Activated B cell treated with CpG ODN at 0.5 μM for 24 hours (primary cell): ENCODE data around the gene SLC45A3. TPM values are rescaled to one million over a fixed set of nuclear protein-coding genes. Genes with fewer than 3 reads are reported as not detected.

Source experiments
- ATAC-seq: fragments of 200-7000 bp; cut with Tn5 transposase; one replicate; pipeline ENCODE4 v1.10.0; 2021; ENCODE audit warnings: low read depth, mild to moderate bottlenecking, moderate library complexity
- CTCF ChIA-PET: fragments of 350-600 bp; sonication (Branson Sonifier 250); formaldehyde crosslinking; loops from one replicate; lab custom pipeline; 2021; ENCODE audit warnings: antibody characterized with exemption; lab: Charles Lee
- POLR2A ChIA-PET: fragments of 350-600 bp; sonication (Branson Sonifier 250); formaldehyde crosslinking; loops from one replicate; lab custom pipeline; 2021; ENCODE audit warnings: antibody characterized with exemption; lab: Charles Lee
- DNase-seq: peaks from one replicate; pipeline ENCODE4 v3.0.0; 2022
- H3K27ac Mint-ChIP-seq: one replicate; pipeline ENCODE4 v1.8.0; 2020; ENCODE audit warnings: mixed read lengths
- H3K27me3 Mint-ChIP-seq: one replicate; pipeline ENCODE4 v1.8.0; 2021; ENCODE audit warnings: mixed read lengths
- H3K36me3 Mint-ChIP-seq: one replicate; pipeline ENCODE4 v1.8.0; 2021; ENCODE audit warnings: low read depth, mixed read lengths
- H3K4me1 Mint-ChIP-seq: one replicate; pipeline ENCODE4 v1.8.0; 2021; ENCODE audit warnings: mixed read lengths
- H3K4me3 Mint-ChIP-seq: one replicate; pipeline ENCODE4 v1.8.0; 2020; ENCODE audit warnings: mild to moderate bottlenecking, mixed read lengths
- H3K9me3 Mint-ChIP-seq: one replicate; pipeline ENCODE4 v1.8.0; 2020; ENCODE audit warnings: mixed read lengths
- intact Hi-C: fragments of 100-400 bp; cut with micrococcal nuclease; formaldehyde crosslinking; loops from one replicate; pipeline ENCODE4 v1.15.1; 2024
- total RNA-seq: library from RNA; stranded (reverse); gene quantifications from 2 replicates; pipeline ENCODE4 v1.2.3, GENCODE V29; 2022
- TF ChIP-seq, protein P1 (sequence below): fragments of 200-600 bp; IDR thresholded peaks from one replicate; pipeline ENCODE4 v1.8.0; 2022; ENCODE audit warnings: antibody characterized with exemption, mild to moderate bottlenecking

SLC45A3 gene
- total RNA-seq, 1 donor from 2014 or later, result 7.4 TPM

DNA sequence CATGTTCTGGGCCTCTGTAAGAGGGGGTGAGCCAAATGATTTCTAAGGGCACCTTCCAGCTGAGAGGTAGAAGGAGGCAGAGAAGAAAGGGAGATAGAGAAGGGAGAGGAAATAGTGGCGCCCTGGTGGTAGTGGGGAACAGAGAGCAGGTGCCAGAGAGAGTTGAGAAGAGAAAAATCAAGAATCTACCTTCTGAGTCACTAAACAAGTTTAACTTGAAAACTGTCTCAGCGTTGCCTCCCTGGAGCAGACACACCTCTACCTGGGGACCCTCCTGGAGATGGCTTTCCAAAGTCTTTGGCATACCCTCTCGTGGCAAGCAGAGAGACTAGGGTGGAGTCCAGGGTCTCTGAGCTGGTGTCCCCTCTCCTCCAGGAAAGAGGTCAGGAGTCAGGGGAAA lies 1.1 kb upstream of the SLC45A3 start:
- POLR2A ChIA-PET, result interaction anchor here (1.0 to 2.8 kb wide), 3 partner anchors 11 to 93 kb away, joined by 3 to 29 read pairs (median 4); no protein-coding TSS in a partner anchor
- Mint-ChIP-seq H3K27me3 (peaks cover 2% of the 10 kb centered on the region), H3K36me3 (no peaks in the 10 kb centered on the region), H3K9me3 (no peaks in the 10 kb centered on the region), H3K27ac (no peak overlapping the region), H3K4me3 (no peak overlapping the region), H3K4me1 (peaks cover 26% of the 10 kb centered on the region)
- TF ChIP-seq, protein P1, sequence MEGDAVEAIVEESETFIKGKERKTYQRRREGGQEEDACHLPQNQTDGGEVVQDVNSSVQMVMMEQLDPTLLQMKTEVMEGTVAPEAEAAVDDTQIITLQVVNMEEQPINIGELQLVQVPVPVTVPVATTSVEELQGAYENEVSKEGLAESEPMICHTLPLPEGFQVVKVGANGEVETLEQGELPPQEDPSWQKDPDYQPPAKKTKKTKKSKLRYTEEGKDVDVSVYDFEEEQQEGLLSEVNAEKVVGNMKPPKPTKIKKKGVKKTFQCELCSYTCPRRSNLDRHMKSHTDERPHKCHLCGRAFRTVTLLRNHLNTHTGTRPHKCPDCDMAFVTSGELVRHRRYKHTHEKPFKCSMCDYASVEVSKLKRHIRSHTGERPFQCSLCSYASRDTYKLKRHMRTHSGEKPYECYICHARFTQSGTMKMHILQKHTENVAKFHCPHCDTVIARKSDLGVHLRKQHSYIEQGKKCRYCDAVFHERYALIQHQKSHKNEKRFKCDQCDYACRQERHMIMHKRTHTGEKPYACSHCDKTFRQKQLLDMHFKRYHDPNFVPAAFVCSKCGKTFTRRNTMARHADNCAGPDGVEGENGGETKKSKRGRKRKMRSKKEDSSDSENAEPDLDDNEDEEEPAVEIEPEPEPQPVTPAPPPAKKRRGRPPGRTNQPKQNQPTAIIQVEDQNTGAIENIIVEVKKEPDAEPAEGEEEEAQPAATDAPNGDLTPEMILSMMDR, result no peak
- ATAC-seq (no peak), DNase-seq (no peak)
- intact Hi-C loops, result no loop called here
- CTCF ChIA-PET, result interaction anchor here (1.3 to 3.0 kb wide), 3 partner anchors 23 to 296 kb away, joined by 4 to 23 read pairs (median 9); no protein-coding TSS in a partner anchor

DNA sequence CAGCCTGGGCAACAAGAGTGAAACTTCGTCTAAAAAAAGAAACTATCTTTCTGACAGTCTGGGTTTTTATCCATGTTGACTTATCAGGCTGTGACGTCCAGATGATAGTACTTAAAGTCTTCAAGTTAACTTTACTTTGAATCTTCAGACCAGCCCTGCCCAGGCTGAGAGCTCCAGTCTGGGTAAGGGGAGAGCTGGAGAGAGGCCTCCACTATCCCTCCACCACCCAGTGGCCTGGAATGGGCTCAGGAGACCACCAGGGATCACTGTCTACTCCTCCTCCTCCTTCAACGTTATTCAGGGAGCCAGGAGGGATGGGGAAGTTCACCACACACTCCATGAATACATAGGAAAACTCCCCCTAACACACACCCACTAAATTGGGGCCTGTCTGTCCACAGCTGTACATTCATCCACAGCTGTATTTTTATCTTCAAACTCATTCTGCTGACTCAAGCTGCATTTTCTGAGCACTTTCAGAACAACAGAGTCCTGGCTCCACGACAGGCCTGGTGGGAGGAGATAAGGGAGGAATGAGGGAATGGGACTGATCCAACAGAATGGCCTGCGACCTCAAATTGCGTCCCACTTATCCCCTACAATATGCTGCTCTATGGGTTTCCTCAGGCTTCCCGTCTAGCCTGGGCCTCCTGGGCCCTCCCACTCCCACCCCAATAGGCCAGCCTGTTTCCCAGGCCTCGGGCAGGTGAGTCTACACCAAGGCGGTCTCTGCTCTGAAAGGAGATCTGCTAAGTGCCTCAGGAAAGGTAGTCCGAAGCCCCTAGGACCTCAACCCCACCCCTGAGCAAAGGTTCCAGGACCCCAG lies 1.8 kb downstream of the SLC45A3 start:
- intact Hi-C loops, result loop anchor here (1.0 kb wide), 1 partner anchor 9 kb away; no protein-coding TSS in a partner anchor
- ATAC-seq, result no peak
- H3K27me3 Mint-ChIP-seq, result peaks cover 2% of the 10 kb centered on the region
- H3K27ac Mint-ChIP-seq, result no peak overlapping the region
- TF ChIP-seq, protein P1, result no peak
- peak overlapping the region; percentile 85 for H3K4me3 Mint-ChIP-seq
- CTCF ChIA-PET, result interaction anchor here (1.8 to 5.0 kb wide), 6 partner anchors 9 to 298 kb away, joined by 5 to 31 read pairs (median 13); no protein-coding TSS in a partner anchor
- peaks cover 26% of the 10 kb centered on the region for H3K4me1 Mint-ChIP-seq
- H3K9me3 Mint-ChIP-seq, result no peaks in the 10 kb centered on the region
- no peaks in the 10 kb centered on the region for H3K36me3 Mint-ChIP-seq
- DNase-seq, result no peak
- POLR2A ChIA-PET, result interaction anchor here (0.7 to 2.8 kb wide), 6 partner anchors 8 to 97 kb away, joined by 4 to 29 read pairs (median 6); partner anchors contain the start of gene RAB29

DNA sequence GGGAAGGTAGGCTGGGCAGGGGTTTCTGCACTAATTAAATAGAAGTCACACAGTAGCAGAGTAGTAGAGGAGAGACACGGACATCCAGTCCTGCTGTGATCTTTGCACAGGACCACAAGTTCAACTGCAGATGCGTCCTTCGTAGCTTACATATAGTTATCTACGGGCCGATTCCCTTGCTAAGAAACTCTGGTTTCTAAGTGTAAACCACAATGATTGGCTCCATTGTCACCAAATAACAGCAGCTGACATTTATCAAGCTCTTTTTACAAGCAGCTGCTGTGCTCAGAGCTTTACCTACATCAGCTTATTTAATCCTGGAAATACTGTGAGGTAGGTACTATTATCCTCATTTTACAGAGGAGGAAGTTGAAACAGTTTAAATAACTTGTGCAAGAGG lies 3.1 kb downstream of the SLC45A3 start:
- Mint-ChIP-seq H3K27me3 (peaks cover 2% of the 10 kb centered on the region), H3K9me3 (no peaks in the 10 kb centered on the region), H3K36me3 (no peaks in the 10 kb centered on the region), H3K4me1 (peaks cover 33% of the 10 kb centered on the region), H3K4me3 (no peak overlapping the region), H3K27ac (no peak overlapping the region)
- TF ChIP-seq, protein P1, result no peak
- no peak for DNase-seq
- no peak for ATAC-seq
- intact Hi-C loops, result no loop called here
- ChIA-PET POLR2A (interaction anchor here (0.5 to 1.1 kb wide), 5 partner anchors 11 to 344 kb away, joined by 3 to 4 read pairs (median 3); partner anchors contain the start of gene RAB29), CTCF (interaction anchor here (0.8 to 5.0 kb wide), 5 partner anchors 8 to 300 kb away, joined by 3 to 31 read pairs (median 8); no protein-coding TSS in a partner anchor)

DNA sequence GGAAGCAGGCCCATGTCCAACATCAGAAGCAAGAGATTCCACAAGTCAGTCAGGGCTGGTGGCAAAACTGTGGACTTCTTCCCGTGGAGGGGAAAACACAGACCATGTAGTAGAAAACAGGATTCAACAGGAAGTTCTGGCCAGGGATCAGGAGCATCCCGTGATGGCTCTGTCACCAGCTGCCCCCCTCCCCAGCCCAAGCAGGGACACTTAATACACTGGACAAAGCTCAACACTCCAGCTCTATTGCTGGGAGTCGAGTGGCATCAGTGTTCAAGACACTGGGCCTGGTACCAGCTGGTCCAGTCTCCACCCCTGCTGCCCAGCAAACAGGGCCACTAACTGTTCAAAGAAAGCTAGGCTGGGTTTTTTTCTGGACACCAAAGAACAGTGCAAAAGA lies 3.7 kb downstream of the SLC45A3 start:
- H3K36me3 Mint-ChIP-seq, result no peaks in the 10 kb centered on the region
- no peak overlapping the region for H3K4me3 Mint-ChIP-seq
- H3K9me3 Mint-ChIP-seq, result no peaks in the 10 kb centered on the region
- H3K27me3 Mint-ChIP-seq, result peaks cover 2% of the 10 kb centered on the region
- DNase-seq, result no peak
- peaks cover 39% of the 10 kb centered on the region for H3K4me1 Mint-ChIP-seq
- no peak for ATAC-seq
- CTCF ChIA-PET, result interaction anchor here (0.8 to 5.0 kb wide), 4 partner anchors 18 to 300 kb away, joined by 3 to 31 read pairs (median 11); no protein-coding TSS in a partner anchor
- intact Hi-C loops, result no loop called here
- TF ChIP-seq, protein P1, result no peak
- no peak overlapping the region for H3K27ac Mint-ChIP-seq
- POLR2A ChIA-PET, result interaction anchor here (1.0 kb wide), 1 partner anchor 11 kb away, joined by 3 read pairs; no protein-coding TSS in a partner anchor

DNA sequence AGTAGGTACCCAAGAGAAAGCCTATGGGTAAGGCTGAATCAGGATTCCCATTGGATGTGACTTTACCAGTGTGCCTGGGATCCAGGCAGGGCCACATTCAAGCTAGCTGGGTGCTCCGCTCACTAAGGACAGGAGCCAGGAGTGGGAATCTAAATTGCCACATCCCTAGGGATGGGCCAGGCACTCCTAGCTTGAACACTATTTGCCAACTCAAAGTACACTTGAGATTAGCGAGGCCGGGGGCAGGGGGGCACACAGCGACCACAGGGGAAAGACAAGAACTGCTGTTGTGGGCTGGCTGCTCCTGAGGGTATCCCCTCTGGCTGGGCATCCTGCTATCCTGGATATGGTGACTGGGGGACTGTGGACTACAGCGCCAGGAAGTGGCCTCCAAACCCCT lies 4.3 kb downstream of the SLC45A3 start:
- ATAC-seq (no peak), DNase-seq (no peak)
- Mint-ChIP-seq H3K4me1 (peaks cover 42% of the 10 kb centered on the region), H3K27ac (no peak overlapping the region), H3K9me3 (no peaks in the 10 kb centered on the region), H3K4me3 (no peak overlapping the region), H3K36me3 (no peaks in the 10 kb centered on the region), H3K27me3 (peaks cover 2% of the 10 kb centered on the region)
- TF ChIP-seq, protein P1, result no peak
- ChIA-PET CTCF (interaction anchor here (2.4 to 5.0 kb wide), 2 partner anchors 17 to 35 kb away, joined by 17 to 31 read pairs; no protein-coding TSS in a partner anchor), POLR2A (no interaction called here)
- intact Hi-C loops, result no loop called here
